HL-60 (cell line): ENCODE data around the gene NPDC1.

Source experiments
- CTCF ChIP-seq: IDR thresholded peaks from one replicate; pipeline ENCODE4 v1.5.1; 2011; ENCODE audit warnings: low read length, control low read depth, inconsistent platforms; ENCODE audit not compliant: insufficient read depth
- GABPA ChIP-seq: IDR thresholded peaks from 2 replicates; pipeline ENCODE4 v1.6.1; 2012; ENCODE audit warnings: low read depth
- POLR2AphosphoS5 ChIP-seq: IDR thresholded peaks from 2 replicates; pipeline ENCODE4 v1.6.1; 2012; ENCODE audit warnings: low read depth
- TF ChIP-seq, protein P1 (sequence below): IDR thresholded peaks from 2 replicates; pipeline ENCODE4 v1.6.1; 2012; ENCODE audit warnings: low read depth; ENCODE audit not compliant: insufficient replicate concordance

DNA sequence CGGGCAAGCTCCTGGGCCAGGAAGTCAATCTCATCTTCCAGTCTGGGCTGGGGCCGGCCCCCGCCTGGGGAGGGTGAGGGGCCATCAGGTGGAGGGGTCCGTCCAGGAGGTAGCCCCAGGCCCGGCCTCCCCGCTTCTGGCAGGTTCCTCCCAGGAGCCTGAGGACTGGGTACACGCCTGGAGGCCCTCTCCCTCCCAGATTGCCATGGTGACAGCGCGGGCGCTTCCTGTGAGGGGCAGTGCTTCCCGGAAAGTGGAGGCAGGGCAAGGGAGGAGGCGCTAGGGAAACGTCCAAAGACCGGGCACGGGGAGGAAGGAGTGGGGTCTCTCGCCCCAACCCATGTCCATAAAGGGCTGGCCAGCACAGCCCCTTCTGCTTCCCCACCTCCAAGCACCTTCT is 4.9 kb downstream of the NPDC1 start:
- TF ChIP-seq, protein P1, sequence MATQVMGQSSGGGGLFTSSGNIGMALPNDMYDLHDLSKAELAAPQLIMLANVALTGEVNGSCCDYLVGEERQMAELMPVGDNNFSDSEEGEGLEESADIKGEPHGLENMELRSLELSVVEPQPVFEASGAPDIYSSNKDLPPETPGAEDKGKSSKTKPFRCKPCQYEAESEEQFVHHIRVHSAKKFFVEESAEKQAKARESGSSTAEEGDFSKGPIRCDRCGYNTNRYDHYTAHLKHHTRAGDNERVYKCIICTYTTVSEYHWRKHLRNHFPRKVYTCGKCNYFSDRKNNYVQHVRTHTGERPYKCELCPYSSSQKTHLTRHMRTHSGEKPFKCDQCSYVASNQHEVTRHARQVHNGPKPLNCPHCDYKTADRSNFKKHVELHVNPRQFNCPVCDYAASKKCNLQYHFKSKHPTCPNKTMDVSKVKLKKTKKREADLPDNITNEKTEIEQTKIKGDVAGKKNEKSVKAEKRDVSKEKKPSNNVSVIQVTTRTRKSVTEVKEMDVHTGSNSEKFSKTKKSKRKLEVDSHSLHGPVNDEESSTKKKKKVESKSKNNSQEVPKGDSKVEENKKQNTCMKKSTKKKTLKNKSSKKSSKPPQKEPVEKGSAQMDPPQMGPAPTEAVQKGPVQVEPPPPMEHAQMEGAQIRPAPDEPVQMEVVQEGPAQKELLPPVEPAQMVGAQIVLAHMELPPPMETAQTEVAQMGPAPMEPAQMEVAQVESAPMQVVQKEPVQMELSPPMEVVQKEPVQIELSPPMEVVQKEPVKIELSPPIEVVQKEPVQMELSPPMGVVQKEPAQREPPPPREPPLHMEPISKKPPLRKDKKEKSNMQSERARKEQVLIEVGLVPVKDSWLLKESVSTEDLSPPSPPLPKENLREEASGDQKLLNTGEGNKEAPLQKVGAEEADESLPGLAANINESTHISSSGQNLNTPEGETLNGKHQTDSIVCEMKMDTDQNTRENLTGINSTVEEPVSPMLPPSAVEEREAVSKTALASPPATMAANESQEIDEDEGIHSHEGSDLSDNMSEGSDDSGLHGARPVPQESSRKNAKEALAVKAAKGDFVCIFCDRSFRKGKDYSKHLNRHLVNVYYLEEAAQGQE: no peak
- TF ChIP-seq CTCF: no peak
- TF ChIP-seq GABPA: no peak
- no peak for TF ChIP-seq POLR2AphosphoS5
